HL-60 (cell line): ENCODE measurements around the gene MARCHF4.

Source experiments
- POLR2AphosphoS5 ChIP-seq: IDR thresholded peaks from 2 replicates; pipeline ENCODE4 v1.6.1; 2012; ENCODE audit warnings: low read depth
- TF ChIP-seq, protein P1 (sequence below): IDR thresholded peaks from one replicate; pipeline ENCODE4 v1.5.1; 2011; ENCODE audit warnings: low read length, control low read depth, inconsistent platforms; ENCODE audit not compliant: insufficient read depth
- TF ChIP-seq, protein P2 (sequence below): IDR thresholded peaks from 2 replicates; pipeline ENCODE4 v1.6.1; 2012; ENCODE audit warnings: low read depth; ENCODE audit not compliant: insufficient replicate concordance

DNA sequence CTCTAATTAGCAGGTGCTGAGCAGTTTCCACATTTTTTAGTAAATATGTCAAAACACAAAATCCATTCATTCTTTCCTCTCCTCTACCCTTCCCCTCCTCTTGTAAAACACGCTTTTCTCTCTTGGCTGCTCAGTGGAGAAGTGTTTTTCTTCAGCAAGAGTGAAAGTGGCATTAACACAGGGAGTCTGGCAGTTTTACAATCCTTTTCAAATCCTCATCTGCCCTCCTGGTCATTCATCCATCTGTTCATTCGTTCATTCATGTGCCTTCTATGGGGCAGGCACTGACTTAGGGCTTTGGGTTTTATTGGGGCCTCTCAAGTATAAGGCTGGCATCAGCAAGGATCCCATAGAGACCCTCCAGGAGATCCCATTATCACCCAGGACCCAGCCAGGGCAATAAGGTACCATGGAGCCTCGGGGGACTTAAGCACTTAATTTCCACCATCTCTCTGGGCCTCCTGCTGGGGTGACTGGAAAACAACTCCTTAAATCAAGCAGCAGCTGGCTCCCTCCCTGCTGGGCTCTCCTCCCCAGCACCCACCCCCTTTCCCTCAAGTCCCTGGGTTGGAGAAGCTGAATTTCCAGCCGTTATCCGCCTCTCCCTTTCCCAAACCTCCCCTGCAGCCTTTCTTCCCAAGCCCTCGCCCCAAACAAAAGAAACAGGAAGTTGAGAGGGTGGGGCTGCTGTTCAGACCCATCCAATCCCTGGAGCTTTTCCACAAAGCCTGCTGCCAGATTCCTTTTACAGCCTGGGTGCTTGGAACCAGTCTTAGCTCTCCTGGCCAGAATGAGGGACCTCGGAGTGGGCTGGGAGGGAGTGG is 32.6 kb downstream of the MARCHF4 start:
- TF ChIP-seq, protein P1, sequence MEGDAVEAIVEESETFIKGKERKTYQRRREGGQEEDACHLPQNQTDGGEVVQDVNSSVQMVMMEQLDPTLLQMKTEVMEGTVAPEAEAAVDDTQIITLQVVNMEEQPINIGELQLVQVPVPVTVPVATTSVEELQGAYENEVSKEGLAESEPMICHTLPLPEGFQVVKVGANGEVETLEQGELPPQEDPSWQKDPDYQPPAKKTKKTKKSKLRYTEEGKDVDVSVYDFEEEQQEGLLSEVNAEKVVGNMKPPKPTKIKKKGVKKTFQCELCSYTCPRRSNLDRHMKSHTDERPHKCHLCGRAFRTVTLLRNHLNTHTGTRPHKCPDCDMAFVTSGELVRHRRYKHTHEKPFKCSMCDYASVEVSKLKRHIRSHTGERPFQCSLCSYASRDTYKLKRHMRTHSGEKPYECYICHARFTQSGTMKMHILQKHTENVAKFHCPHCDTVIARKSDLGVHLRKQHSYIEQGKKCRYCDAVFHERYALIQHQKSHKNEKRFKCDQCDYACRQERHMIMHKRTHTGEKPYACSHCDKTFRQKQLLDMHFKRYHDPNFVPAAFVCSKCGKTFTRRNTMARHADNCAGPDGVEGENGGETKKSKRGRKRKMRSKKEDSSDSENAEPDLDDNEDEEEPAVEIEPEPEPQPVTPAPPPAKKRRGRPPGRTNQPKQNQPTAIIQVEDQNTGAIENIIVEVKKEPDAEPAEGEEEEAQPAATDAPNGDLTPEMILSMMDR = no peak
- no peak for TF ChIP-seq POLR2AphosphoS5
- TF ChIP-seq, protein P2, sequence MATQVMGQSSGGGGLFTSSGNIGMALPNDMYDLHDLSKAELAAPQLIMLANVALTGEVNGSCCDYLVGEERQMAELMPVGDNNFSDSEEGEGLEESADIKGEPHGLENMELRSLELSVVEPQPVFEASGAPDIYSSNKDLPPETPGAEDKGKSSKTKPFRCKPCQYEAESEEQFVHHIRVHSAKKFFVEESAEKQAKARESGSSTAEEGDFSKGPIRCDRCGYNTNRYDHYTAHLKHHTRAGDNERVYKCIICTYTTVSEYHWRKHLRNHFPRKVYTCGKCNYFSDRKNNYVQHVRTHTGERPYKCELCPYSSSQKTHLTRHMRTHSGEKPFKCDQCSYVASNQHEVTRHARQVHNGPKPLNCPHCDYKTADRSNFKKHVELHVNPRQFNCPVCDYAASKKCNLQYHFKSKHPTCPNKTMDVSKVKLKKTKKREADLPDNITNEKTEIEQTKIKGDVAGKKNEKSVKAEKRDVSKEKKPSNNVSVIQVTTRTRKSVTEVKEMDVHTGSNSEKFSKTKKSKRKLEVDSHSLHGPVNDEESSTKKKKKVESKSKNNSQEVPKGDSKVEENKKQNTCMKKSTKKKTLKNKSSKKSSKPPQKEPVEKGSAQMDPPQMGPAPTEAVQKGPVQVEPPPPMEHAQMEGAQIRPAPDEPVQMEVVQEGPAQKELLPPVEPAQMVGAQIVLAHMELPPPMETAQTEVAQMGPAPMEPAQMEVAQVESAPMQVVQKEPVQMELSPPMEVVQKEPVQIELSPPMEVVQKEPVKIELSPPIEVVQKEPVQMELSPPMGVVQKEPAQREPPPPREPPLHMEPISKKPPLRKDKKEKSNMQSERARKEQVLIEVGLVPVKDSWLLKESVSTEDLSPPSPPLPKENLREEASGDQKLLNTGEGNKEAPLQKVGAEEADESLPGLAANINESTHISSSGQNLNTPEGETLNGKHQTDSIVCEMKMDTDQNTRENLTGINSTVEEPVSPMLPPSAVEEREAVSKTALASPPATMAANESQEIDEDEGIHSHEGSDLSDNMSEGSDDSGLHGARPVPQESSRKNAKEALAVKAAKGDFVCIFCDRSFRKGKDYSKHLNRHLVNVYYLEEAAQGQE = no peak
